ENCODE measurements around the gene CELF2. TPM values are rescaled to one million over a fixed set of nuclear protein-coding genes. Genes with fewer than 3 reads are reported as not detected.

CELF2 gene
- total and polyA plus RNA-seq, 10 donors: 13.5 to 180 (median 105) TPM

- 74 to 86% (median 82%) methylated on average over 13 of the region's 13 CpGs for WGBS, 5 donors
- intact Hi-C loops (cut with DNase I; ENCODE audit: low total_unique reads): no loop called here
- H3K36me3 ChIP-seq: peaks cover 0 to 99% (median 52%) of the 10 kb centered on the region in 6 donors
Measured at GRCh38 chr10:11257440-11258090, 239.9 kb downstream of the CELF2 start.

GRCh38 chr10:11260170-11260569 is 242.5 kb downstream of the CELF2 start:
- H3K27me3 ChIP-seq (replicated peaks in 1 of 7): no peaks in the 10 kb centered on the region
- WGBS, 5 donors: 85 to 90% (median 88%) methylated on average over 9 of the region's 9 CpGs

More at GRCh38 chr10:11257440-11258090, 239.9 kb downstream of the CELF2 start:
- Histone ChIP-seq H3K27ac (peak overlapping the region in 2 of 8 donors; percentile 22 to 58), H3K4me3 (no peak overlapping the region), H3K4me1 (peaks cover 16 to 100% (median 44%) of the 10 kb centered on the region in 6 donors), H3K9me3 (no peaks in the 10 kb centered on the region), H3K27me3 (replicated peaks in 1 of 7) (no peaks in the 10 kb centered on the region)
- no peak for TF ChIP-seq POLR2A (IDR thresholded peaks at IDR 0.05)
- TF ChIP-seq POLR2AphosphoS5 (IDR thresholded peaks at IDR 0.05): no peak
- no peak for TF ChIP-seq CTCF (IDR thresholded peaks at IDR 0.05 in 8 of 11, conservative IDR thresholded peaks at IDR 0.05 in 3 of 11)
- no peak for DNase-seq

GRCh38 chr10:11261143-11261542 is 243.5 kb downstream of the CELF2 start:
- Histone ChIP-seq H3K4me1 (peaks cover 8 to 98% (median 46%) of the 10 kb centered on the region in 6 donors), H3K9me3 (no peaks in the 10 kb centered on the region), H3K4me3 (no peak overlapping the region), H3K27me3 (replicated peaks in 1 of 7) (no peaks in the 10 kb centered on the region), H3K36me3 (peaks cover 0 to 98% (median 43%) of the 10 kb centered on the region in 6 donors), H3K27ac (no peak overlapping the region)
- WGBS, 5 donors: 84 to 92% (median 86%) methylated on average over 7 of the region's 7 CpGs
- no peak for DNase-seq
- no peak for TF ChIP-seq POLR2A (IDR thresholded peaks at IDR 0.05)
- TF ChIP-seq POLR2AphosphoS5 (IDR thresholded peaks at IDR 0.05): no peak
- no peak for TF ChIP-seq CTCF (IDR thresholded peaks at IDR 0.05 in 8 of 11, conservative IDR thresholded peaks at IDR 0.05 in 3 of 11)
- intact Hi-C loops (cut with DNase I; ENCODE audit: low total_unique reads): loop anchor here (10.0 kb wide), 1 partner anchor 76 kb away; no protein-coding TSS in a partner anchor

More at GRCh38 chr10:11260170-11260569, 242.5 kb downstream of the CELF2 start:
- TF ChIP-seq CTCF (IDR thresholded peaks at IDR 0.05 in 8 of 11, conservative IDR thresholded peaks at IDR 0.05 in 3 of 11): no peak
- peak in 1 of 3 donors; percentile 36 for TF ChIP-seq POLR2AphosphoS5 (IDR thresholded peaks at IDR 0.05)
- intact Hi-C loops (cut with DNase I; ENCODE audit: low total_unique reads): loop anchor here (10.0 kb wide), 1 partner anchor 75 kb away; no protein-coding TSS in a partner anchor
- no peak for DNase-seq
- Histone ChIP-seq H3K36me3 (peaks cover 0 to 98% (median 43%) of the 10 kb centered on the region in 6 donors), H3K4me3 (no peak overlapping the region), H3K9me3 (no peaks in the 10 kb centered on the region), H3K27ac (no peak overlapping the region), H3K4me1 (peaks cover 16 to 98% (median 50%) of the 10 kb centered on the region in 6 donors)

Data from spleen (tissue), 11 donors.